Gastrocnemius medialis (tissue), 4 donors: ENCODE data around the gene IRF2. TPM values are rescaled to one million over a fixed set of nuclear protein-coding genes. Genes with fewer than 3 reads are reported as not detected.

Experiments used
- ATAC-seq, 2 donors: fragments of 150-250 bp; one replicate each; pipeline ENCODE4 v1.9.1; 2016
- DNase-seq, 2 donors: peaks; one replicate each; pipeline ENCODE4 v3.0.0-alpha.2; 2019
- H3K27ac ChIP-seq, 4 donors: fragments of 200-600 bp; sonication (generic); 1 replicate in 1 of 4; 2 replicates in 3 of 4; pipeline ENCODE4 v1.5.1; 2016 to 2018; ENCODE audit warnings: mild to moderate bottlenecking in 2 of 4, moderate library complexity in 1 of 4
- H3K27me3 ChIP-seq, 3 donors: fragments of 200-600 bp; sonication (generic) in 2 of 3; 1 replicate in 1 of 3; 2 replicates in 2 of 3; pipeline versions ENCODE4 v1.5.1 to v1.6.0; 2016 to 2019; ENCODE audit warnings: mild to moderate bottlenecking in 1 of 3, moderate library complexity in 1 of 3
- H3K36me3 ChIP-seq, 2 donors: fragments of 200-600 bp; sonication (generic) in 1 of 2; one replicate each; pipeline ENCODE4 v1.5.1; 2017 to 2018
- H3K4me1 ChIP-seq, 2 donors: fragments of 200-600 bp; sonication (generic) in 1 of 2; one replicate each; pipeline ENCODE4 v1.5.1; 2016 to 2017; ENCODE audit warnings: mild to moderate bottlenecking in 2 of 2
- H3K4me3 ChIP-seq, 4 donors: fragments of 200-600 bp; sonication (generic) in 3 of 4; 1 replicate in 1 of 4; 2 replicates in 3 of 4; pipeline ENCODE4 v1.5.1; 2016 to 2019; ENCODE audit warnings: mild to moderate bottlenecking in 2 of 4
- H3K9me3 ChIP-seq, 3 donors: fragments of 200-600 bp; sonication (generic) in 2 of 3; 1 replicate in 1 of 3; 2 replicates in 2 of 3; pipeline ENCODE4 v1.5.1; 2016 to 2019
- POLR2A ChIP-seq, 2 donors: fragments of 450-650 bp; IDR thresholded peaks; one replicate each; pipeline ENCODE4 v1.6.1; 2017; ENCODE audit warnings: antibody characterized with exemption in 2 of 2, mild to moderate bottlenecking in 2 of 2, moderate library complexity in 2 of 2
- in situ Hi-C, 4 donors: fragments of 200-750 bp; cut with MboI; loops; one replicate each; pipeline versions ENCODE4 v1.15.0 to v1.8.0; 2017; ENCODE audit warnings: low sequenced_read_pairs in 4 of 4
- intact Hi-C: fragments of 100-400 bp; cut with DNase I; formaldehyde crosslinking; loops from one replicate; pipeline ENCODE4 v1.15.1; 2023; ENCODE audit warnings: low total_unique reads
- total RNA-seq, 4 donors: library from RNA; depleted of rRNA; stranded (reverse); fragments of >200 nt; gene quantifications; one replicate each; pipeline versions ENCODE4 v1.1.0 to v1.2.3, GENCODE V29; 2016
- TF ChIP-seq, protein P1 (sequence below), 5 experiments: fragments of 450-650 bp in 3 of 5; fragments of 200-600 bp in 2 of 5; sonication (generic) in 2 of 5; IDR thresholded peaks in 4 of 5; conservative IDR thresholded peaks in 1 of 5; 1 replicate in 4 of 5; 2 replicates in 1 of 5; pipeline ENCODE4 v1.5.1; 2016 to 2019; ENCODE audit warnings: antibody characterized with exemption in 5 of 5, mild to moderate bottlenecking in 3 of 5, moderate library complexity in 3 of 5

The IRF2 gene
- total RNA-seq, 4 donors from 2014 or later, result 20.9 to 37.1 (median 32.8) TPM

DNA sequence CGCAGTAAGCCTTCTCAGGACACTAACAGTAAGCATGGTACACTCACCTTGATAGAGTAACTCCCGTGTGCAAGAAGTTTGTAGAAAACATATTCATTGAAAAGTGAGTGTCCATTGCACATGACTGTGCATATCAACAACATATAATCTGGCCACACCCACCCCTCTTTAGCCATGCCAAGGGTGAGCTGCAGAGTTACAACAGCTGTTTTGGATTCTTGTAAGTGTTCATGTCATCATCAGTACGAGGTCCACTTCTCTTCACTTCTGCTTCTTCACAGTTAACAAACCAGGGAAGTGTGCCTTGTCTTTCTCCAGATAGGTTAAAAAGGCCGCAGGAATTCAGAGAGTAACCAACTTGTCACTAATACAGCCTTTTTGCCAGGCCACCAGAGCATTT is 116.6 kb downstream of the IRF2 start:
- Histone ChIP-seq H3K36me3 (no peaks in the 10 kb centered on the region), H3K9me3 (no peaks in the 10 kb centered on the region), H3K27ac (peak overlapping the region; percentile 68 to 87 (median 78)), H3K4me3 (no peak overlapping the region), H3K27me3 (no peaks in the 10 kb centered on the region), H3K4me1 (peaks cover 29 to 33% of the 10 kb centered on the region in 2 donors)
- in situ Hi-C loops (no loop called here), intact Hi-C loops (no loop called here)
- DNase-seq (no peak), ATAC-seq (peak; percentile 9 to 22)
- TF ChIP-seq, protein P1, sequence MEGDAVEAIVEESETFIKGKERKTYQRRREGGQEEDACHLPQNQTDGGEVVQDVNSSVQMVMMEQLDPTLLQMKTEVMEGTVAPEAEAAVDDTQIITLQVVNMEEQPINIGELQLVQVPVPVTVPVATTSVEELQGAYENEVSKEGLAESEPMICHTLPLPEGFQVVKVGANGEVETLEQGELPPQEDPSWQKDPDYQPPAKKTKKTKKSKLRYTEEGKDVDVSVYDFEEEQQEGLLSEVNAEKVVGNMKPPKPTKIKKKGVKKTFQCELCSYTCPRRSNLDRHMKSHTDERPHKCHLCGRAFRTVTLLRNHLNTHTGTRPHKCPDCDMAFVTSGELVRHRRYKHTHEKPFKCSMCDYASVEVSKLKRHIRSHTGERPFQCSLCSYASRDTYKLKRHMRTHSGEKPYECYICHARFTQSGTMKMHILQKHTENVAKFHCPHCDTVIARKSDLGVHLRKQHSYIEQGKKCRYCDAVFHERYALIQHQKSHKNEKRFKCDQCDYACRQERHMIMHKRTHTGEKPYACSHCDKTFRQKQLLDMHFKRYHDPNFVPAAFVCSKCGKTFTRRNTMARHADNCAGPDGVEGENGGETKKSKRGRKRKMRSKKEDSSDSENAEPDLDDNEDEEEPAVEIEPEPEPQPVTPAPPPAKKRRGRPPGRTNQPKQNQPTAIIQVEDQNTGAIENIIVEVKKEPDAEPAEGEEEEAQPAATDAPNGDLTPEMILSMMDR (IDR thresholded peaks at IDR 0.05 in 4 of 5, conservative IDR thresholded peaks at IDR 0.05 in 1 of 5), result no peak
- TF ChIP-seq POLR2A (IDR thresholded peaks at IDR 0.05), result no peak

DNA sequence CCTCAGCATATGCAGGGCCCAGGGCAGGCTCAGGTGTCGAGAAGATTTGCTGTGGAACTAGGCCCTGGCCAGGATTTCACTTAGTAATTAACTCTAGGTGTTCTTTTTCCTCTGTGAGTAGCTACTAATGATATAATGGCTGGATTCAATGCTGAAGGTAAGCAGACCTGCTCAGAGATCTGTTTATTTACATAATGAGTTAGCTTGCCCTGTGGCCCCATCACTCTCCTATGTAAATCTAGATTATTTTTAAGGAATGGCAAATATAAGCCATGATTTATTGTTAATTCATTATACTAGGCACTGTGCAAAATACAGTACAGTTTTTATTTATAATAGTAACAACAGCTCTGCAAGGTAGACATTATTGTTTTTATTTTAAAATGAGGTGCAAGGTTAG is 117.2 kb downstream of the IRF2 start:
- intact Hi-C loops (no loop called here), in situ Hi-C loops (no loop called here)
- Histone ChIP-seq H3K36me3 (no peaks in the 10 kb centered on the region), H3K9me3 (no peaks in the 10 kb centered on the region), H3K27me3 (no peaks in the 10 kb centered on the region), H3K4me1 (peaks cover 29 to 33% of the 10 kb centered on the region in 2 donors), H3K4me3 (no peak overlapping the region), H3K27ac (peak overlapping the region; percentile 68 to 87 (median 78))
- TF ChIP-seq, protein P1 (IDR thresholded peaks at IDR 0.05 in 4 of 5, conservative IDR thresholded peaks at IDR 0.05 in 1 of 5), result no peak
- no peak for TF ChIP-seq POLR2A (IDR thresholded peaks at IDR 0.05)
- ATAC-seq (no peak), DNase-seq (no peak)

DNA sequence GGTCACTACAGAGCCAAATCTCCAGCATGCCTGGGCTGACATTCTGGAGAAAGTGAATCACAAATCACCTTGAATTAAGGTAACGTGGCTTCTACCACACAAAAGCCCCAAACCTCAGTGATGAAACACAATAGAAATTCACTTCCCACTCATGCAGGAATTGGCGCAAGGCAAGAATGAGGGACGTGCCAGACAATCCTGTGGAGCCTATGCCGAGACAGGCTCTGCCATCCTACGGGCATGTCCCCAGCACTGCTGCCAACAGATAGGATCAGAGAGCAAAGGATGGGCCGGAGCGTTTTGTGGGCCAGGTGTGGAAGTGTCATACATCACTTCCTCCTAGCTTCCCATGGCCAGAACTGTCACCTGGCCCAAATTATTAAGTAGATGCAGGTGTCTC is 118.0 kb downstream of the IRF2 start:
- no peak for ATAC-seq
- Histone ChIP-seq H3K27me3 (no peaks in the 10 kb centered on the region), H3K36me3 (no peaks in the 10 kb centered on the region), H3K9me3 (no peaks in the 10 kb centered on the region), H3K27ac (peak overlapping the region in 3 of 4 donors; percentile 72 to 87 (median 76)), H3K4me1 (peaks cover 25 to 26% of the 10 kb centered on the region in 2 donors), H3K4me3 (no peak overlapping the region)
- intact Hi-C loops, result no loop called here
- TF ChIP-seq, protein P1 (IDR thresholded peaks at IDR 0.05 in 4 of 5, conservative IDR thresholded peaks at IDR 0.05 in 1 of 5), result no peak
- TF ChIP-seq POLR2A (IDR thresholded peaks at IDR 0.05), result no peak
- in situ Hi-C loops, result no loop called here
- no peak for DNase-seq

DNA sequence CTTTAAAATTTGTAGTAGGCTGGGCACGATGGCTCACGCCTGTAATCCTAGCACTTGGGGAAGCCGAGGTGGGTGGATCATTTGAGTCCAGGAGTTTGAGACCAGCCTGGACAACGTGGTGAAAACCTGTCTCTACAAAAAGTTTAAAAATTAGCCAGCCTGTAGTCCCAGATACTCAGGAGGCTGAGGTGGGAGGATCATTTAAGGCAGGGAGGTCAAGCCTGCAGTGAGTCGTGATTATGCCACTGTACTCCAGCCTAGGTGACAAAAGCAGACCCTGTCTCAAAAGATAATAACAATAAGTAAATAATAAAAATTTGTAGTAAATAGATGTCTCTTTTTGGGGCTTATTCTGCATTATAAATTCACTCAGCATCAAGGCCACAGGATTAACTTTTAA is 118.5 kb downstream of the IRF2 start:
- Histone ChIP-seq H3K27me3 (no peaks in the 10 kb centered on the region), H3K27ac (peak overlapping the region; percentile 30 to 87 (median 74)), H3K4me1 (peaks cover 24 to 25% of the 10 kb centered on the region in 2 donors), H3K4me3 (no peak overlapping the region), H3K9me3 (no peaks in the 10 kb centered on the region), H3K36me3 (no peaks in the 10 kb centered on the region)
- in situ Hi-C loops, result no loop called here
- no peak for TF ChIP-seq POLR2A (IDR thresholded peaks at IDR 0.05)
- TF ChIP-seq, protein P1 (IDR thresholded peaks at IDR 0.05 in 4 of 5, conservative IDR thresholded peaks at IDR 0.05 in 1 of 5), result no peak
- no peak for DNase-seq
- intact Hi-C loops, result no loop called here
- no peak for ATAC-seq

DNA sequence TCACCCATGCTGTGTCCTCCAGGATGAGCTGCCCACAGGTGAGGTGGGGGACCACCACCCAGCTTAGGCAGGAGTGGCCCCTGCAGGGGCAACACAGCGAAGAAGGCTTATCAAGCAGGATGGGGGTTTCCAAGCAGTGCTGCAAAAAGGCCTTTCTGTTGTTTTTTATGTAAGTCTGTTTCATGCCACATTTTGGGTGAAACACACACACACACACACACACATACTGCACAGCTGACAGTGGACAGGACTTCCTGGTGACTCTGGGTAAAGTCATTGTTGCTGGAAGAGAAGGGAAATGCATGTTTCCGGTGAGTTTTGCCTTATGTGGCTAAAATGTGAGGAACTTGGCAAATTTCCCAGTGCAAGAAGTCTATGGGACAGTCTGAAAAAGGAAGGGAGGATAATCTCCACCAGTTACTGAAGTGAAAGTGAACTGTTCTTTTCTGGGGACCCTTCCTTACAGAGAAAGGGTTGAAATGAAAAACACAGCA is 119.2 kb downstream of the IRF2 start:
- H3K9me3 ChIP-seq, result no peaks in the 10 kb centered on the region
- H3K27ac ChIP-seq, result peak overlapping the region; percentile 30 to 87 (median 74)
- peak; percentile 30 to 58 for DNase-seq
- peaks cover 24 to 25% of the 10 kb centered on the region in 2 donors for H3K4me1 ChIP-seq
- H3K4me3 ChIP-seq, result no peak overlapping the region
- in situ Hi-C loops (no loop called here), intact Hi-C loops (no loop called here)
- ATAC-seq, result peak; percentile 35
- no peaks in the 10 kb centered on the region for H3K27me3 ChIP-seq
- TF ChIP-seq POLR2A (IDR thresholded peaks at IDR 0.05), result no peak
- TF ChIP-seq, protein P1 (IDR thresholded peaks at IDR 0.05 in 4 of 5, conservative IDR thresholded peaks at IDR 0.05 in 1 of 5), result no peak
- no peaks in the 10 kb centered on the region for H3K36me3 ChIP-seq
